Measurements from ENCODE around the gene SLC4A8.

DNA sequence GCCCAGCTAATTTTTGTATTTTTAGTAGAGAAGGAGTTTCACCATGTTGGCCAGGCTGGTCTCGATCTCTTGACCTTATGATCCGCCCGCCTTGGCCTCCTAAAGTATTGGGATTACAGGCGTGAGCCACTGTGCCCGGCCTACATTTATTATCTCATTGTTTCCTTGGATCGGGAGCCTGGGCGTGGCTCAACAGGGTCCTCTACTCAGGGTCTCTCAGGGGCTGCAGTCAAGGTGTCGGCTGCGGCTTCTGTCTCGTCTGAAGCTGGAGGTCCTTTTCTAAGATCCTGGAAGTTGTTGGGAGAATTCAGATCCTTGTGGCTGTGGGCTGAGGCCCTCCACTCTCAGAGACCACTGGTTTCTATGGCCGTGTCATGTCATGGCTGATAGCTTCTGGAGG, 100.9 kb downstream of the SLC4A8 start:
- TF ChIP-seq, protein P1, sequence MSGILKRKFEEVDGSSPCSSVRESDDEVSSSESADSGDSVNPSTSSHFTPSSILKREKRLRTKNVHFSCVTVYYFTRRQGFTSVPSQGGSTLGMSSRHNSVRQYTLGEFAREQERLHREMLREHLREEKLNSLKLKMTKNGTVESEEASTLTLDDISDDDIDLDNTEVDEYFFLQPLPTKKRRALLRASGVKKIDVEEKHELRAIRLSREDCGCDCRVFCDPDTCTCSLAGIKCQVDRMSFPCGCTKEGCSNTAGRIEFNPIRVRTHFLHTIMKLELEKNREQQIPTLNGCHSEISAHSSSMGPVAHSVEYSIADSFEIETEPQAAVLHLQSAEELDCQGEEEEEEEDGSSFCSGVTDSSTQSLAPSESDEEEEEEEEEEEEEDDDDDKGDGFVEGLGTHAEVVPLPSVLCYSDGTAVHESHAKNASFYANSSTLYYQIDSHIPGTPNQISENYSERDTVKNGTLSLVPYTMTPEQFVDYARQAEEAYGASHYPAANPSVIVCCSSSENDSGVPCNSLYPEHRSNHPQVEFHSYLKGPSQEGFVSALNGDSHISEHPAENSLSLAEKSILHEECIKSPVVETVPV (CRISPR knock-in tag; IDR thresholded peaks at IDR 0.05) = no peak
- TF ChIP-seq PATZ1 (CRISPR knock-in tag; IDR thresholded peaks at IDR 0.05; ENCODE audit: borderline replicate concordance) (no peak), ARNTL (CRISPR knock-in tag; IDR thresholded peaks at IDR 0.05; ENCODE audit: borderline replicate concordance, low read depth) (no peak), OSR1 (CRISPR knock-in tag; IDR thresholded peaks at IDR 0.05) (no peak), BACH2 (CRISPR knock-in tag; IDR thresholded peaks at IDR 0.05; ENCODE audit: borderline replicate concordance) (no peak), ISL1 (CRISPR knock-in tag; IDR thresholded peaks at IDR 0.05) (no peak), RARB (CRISPR knock-in tag; IDR thresholded peaks at IDR 0.05) (no peak), ZFP3 (CRISPR knock-in tag; IDR thresholded peaks at IDR 0.05) (no peak), GLIS3 (CRISPR knock-in tag; IDR thresholded peaks at IDR 0.05) (no peak), PPARA (CRISPR knock-in tag; IDR thresholded peaks at IDR 0.05; ENCODE audit: borderline replicate concordance) (no peak), ZNF565 (CRISPR knock-in tag; conservative IDR thresholded peaks at IDR 0.05; ENCODE audit: low read depth) (no peak)
